Anterior cingulate cortex (tissue), 58 donors: ENCODE data around the gene TSSC4.

ENCODE experiments used
- DNase-seq, 58 donors: peaks; one replicate each; lab custom pipeline; 2025; lab: John Stamatoyannopoulos, UW

TSSC4 gene

GRCh38 chr11:2414616-2415015 is 14.1 kb downstream of the TSSC4 start:
- DNase-seq = no peak

GRCh38 chr11:2415171-2415570 is 14.6 kb downstream of the TSSC4 start:
- DNase-seq = no peak

- no peak for DNase-seq
Measured at GRCh38 chr11:2415601-2416380, 15.2 kb downstream of the TSSC4 start.

- DNase-seq = no peak
Measured at GRCh38 chr11:2416765-2417164, 16.2 kb downstream of the TSSC4 start.

- DNase-seq = no peak
Measured at GRCh38 chr11:2417856-2418692, 17.5 kb downstream of the TSSC4 start.

- no peak for DNase-seq
Measured at GRCh38 chr11:2418693-2419360, 18.3 kb downstream of the TSSC4 start.

DNA sequence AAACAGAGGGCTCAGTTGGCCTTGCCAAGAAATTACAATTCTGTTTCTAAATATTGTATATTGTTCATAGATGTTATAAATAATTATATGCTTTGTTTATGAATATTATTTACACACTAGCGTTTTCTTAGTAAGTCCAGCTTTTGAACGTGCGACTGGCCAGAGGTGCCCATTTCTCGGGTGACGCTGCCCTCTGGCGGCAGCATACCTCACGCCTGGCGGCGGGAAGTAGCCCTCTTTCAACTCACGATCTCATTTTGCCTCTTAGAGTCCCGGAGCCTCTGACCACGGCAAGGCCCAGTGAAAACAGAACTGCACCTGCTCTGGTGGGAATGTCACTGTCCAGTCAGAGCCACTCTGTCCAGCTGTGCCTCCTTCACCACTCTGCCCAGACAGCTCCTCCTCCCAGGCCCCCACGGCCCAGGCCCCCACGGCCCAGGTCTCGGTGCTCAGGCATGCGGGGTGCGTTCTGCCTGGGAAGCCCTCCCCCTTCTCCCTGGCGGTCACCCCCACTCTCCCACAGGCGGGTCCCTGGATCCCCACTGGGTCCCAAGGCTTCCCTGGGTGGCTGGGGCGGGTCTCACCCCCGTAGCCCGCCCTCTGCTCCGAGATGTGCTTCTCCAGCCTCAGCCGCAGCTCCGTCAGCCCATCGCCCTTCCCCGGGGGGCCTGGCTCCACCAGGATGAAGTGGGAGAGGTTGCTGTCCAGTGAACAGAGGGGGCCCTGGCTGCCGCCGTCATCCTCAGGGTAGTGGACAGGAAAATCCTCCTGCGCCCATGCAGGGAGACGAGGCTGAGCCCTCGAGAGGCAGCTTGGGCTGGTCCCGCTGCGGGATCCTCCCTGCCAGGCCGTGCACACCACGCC is 19.3 kb downstream of the TSSC4 start:
- DNase-seq = peak in 49 of 58 donors; percentile 7 to 72 (median 36)

DNA sequence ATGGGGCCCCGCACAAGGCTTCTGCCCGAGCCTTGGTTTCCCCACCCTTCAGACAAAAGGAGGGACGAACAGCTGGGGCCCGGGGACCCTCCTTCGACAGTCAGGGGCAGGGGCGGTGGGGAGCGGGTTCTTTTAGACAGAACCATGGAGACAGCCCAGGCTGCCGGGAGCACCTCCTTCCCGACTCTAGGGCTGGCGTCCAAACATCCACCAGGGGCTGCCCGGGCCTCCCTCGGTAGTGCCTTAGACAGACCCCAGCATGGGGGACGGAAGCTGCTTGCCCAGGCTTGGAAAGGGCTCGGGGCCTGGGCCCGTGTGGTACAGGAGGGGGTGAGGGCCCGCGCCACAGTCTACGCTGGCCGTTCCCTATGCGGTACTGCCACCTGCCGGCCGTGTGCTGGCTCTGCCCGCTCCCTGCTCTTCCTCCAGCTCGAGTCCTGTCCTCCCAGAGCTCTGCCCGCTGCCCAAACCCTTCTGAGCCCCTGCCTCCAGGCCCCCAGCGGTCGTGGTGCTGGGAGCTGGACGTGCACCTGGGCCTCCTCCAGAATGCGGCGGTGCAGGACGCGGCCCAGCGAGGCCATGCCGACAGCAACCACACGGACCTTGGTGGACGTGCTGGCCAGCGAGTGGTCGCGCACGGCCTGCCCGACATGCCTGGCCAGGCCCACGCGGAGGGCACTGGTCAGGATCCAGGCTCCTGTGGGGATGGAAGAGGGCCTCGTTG is 20.1 kb downstream of the TSSC4 start:
- peak in 54 of 58 donors; percentile 9 to 75 (median 44) for DNase-seq

DNA sequence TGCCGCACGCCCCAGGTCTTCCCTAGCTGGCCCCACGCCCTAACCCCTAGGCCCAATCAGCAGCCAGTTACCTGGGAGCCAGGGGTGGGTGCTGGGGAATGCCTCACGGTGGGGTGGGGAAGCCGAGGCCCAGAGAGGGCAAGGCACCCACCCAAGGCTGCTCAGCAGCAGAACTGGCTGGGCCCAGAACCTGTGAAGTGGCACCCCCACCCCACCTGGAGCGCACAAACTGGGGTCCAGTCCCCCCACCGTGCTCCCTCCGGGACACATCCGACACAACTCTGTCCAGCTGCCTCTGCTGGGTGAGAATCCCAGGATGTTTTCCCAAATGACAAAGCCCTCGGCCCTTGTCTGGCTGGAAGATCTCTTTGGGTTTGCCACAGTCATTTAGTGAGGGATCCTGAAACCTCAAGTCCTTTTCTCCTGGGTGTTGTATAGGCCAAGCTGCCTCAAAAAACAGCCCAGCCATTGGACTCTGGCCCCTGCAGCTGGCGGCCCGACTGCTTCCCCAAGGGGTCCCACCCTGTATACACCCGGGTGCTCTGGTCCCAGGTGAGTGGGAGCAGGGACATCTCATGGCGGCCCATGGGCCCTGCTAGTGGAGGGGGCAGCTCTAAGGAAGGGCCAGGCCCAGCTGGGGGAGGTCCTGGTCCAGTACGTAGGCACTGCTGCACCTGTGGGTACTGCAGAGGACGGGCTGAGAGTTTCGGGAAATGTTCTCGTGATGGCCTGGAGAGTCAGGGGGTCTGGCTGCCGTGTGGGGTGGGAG is 20.9 kb downstream of the TSSC4 start:
- DNase-seq = no peak

DNA sequence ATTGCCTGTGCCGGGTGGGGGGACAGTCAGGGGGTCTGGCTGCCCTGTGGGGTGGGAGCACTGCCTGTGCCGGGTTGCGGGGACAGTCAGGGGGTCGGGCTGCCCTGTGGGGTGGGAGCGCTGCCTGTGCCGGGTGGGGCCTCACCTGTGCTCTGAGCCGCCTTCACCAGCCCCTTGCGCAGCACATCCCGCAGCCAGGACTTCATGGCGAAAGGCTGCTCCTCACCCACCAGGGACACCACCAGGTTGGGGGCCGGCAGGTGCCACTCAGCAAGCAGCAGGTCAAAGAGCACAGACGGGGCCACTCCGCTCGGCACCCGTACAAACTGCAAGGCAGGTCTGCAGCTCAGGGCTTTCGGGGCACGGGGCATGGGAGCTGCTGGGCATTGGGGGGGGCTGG is 21.4 kb downstream of the TSSC4 start:
- DNase-seq = no peak

GRCh38 chr11:2422461-2423156 is 22.1 kb downstream of the TSSC4 start:
- no peak for DNase-seq

DNA sequence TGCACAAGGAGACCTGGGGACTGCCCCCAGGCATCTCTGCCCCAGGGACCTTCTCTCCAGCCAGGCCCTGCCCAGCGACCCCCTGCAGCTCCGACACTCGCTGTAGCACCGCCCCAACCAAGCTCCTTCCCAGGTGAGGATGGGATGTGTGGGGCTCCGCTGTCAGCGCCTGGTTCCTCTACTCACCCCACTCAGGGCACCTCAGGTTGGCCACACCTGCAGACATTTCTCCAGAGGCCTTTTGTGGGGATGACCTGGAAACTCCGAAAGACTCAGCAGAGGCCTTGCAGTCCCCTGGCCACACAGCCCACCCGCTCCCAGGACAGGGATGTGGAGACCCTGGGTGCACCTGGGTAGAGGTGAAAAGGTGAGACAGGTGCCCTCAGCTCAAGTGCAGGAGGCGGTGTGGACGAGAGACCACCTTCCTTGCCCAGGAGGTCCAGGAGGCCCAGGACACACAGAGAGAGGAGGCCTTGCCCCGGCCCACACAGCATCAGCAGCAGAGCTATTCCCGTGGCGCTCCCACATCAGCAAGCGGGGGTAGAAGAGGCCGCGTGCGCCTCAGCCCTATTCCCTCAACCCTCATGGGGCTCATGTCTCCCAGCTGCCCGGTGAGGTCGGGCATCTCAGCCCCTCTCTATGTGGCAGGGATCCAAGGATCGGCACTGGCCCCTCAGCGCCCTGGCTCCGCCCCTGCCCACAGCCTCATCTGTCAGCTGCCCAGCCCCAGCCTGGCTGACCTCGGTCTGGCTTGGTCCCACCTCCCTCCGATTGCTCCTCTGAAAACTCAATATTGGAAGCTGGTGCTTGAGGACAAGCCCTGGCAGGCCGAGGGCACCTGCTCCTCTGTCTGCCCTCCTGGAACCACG is 22.8 kb downstream of the TSSC4 start:
- DNase-seq = no peak

DNA sequence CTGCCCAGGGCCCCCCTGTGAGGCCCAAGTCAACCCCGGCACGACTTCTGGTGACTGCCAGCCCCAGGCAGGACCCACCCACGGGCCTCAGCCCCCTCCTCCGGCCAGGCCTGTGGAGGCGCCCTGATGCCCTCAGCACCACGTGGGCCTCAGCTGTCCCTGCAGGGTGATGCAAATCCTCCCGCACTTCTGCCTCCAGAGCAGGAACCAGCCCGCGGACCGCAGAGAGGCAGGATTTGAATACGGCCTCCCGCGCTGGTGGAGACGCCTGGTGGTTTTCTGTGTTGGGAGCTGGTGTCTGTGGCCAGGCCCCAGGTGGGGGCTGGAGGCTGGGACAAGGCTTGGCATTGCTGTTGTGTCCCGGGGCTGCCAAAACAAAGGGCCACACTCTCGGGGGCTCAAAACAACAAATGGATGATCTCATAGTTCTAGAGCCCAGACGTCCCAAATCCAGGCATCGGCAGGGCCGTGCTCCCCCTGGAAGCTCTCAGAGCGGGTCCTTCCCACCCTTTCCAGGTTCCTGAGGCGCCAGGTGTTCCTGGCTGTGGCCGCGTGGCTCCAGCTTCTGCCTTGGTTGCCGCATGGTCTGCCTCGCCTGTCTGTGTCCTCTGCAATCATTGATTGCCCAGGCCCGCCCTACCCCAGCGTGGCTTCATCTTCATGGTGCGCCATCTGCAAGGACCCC is 24.4 kb downstream of the TSSC4 start:
- DNase-seq = no peak

- DNase-seq = no peak
Measured at GRCh38 chr11:2425506-2425905, 25.0 kb downstream of the TSSC4 start.

DNA sequence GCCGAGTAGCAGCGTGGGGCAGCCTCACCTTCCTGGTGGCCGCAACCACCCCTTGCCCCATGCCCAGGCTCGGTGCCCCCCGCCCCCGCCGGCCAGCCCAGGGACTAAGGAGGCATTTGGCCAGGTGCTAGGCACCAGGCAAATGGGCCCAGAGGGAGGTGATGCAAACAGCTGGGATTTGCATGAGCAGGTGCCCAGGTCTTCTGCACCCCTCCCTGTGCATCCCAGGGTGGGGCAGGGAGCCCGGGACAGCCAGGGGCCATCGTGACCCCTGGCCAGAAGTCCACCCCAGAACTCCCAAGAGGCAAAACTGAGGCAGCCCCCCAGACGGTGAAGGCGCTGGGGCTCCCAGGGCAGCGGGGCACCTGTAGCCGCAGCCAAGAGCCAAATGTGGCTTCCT is 25.7 kb downstream of the TSSC4 start:
- no peak for DNase-seq

DNA sequence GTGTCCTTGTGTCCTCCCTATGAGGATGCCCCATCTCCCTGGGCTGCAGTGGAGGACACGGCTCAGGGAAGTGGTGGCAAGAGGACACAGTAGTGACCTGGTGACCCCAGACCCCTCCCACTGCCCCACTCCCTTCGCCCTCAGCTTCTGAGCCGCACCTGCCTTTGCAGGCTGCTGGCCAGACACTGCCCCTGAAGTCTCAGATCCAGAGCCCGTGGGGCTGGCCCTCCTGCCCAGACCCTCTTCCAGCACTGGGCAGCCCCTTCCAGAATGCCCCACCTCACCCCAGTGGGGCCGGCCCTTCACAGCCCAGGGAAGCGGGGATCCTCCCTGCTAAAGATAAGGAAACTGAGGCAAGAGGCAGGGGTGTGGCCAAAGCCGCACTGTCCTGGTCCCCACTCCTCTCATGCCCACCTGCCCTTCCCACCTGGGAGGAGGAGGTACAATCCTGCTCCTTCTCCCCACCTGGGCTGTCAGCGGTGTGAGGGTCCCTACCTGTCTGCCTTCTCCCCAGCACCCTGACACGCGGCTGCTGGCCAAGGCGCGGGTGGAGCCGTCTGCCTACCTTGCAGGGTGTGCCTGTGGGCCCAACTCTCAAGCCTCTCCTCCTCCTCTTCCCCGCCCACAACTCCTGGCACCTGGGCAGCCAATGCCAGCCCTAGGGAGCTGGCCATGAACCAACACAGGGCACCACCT is 26.4 kb downstream of the TSSC4 start:
- no peak for DNase-seq
